Measurements from ENCODE around the gene CACNA2D1.

DNA sequence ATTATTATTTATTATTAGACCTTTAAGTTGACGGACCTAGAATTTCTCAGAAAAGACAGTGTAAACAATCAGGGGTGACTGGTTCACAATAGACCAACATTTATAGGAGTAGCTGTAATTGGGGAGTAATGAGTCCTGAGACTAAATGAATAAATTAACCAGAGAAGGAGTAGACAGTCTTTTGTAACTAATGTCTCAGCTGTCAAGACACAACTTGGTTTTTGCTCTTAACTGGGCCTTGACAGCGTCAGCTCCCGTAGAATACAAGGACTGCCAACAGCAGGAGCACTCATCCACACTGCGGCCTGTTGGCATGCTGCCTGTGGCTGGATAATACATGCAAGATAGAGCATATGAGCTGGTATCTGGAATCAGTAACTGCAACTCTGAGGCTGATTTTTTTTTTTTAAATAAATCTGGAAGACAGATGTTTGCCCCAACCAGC is 123.9 kb downstream of the CACNA2D1 start:
- no peak for TF ChIP-seq POLR2A (IDR thresholded peaks at IDR 0.05)
- TF ChIP-seq, protein P1, sequence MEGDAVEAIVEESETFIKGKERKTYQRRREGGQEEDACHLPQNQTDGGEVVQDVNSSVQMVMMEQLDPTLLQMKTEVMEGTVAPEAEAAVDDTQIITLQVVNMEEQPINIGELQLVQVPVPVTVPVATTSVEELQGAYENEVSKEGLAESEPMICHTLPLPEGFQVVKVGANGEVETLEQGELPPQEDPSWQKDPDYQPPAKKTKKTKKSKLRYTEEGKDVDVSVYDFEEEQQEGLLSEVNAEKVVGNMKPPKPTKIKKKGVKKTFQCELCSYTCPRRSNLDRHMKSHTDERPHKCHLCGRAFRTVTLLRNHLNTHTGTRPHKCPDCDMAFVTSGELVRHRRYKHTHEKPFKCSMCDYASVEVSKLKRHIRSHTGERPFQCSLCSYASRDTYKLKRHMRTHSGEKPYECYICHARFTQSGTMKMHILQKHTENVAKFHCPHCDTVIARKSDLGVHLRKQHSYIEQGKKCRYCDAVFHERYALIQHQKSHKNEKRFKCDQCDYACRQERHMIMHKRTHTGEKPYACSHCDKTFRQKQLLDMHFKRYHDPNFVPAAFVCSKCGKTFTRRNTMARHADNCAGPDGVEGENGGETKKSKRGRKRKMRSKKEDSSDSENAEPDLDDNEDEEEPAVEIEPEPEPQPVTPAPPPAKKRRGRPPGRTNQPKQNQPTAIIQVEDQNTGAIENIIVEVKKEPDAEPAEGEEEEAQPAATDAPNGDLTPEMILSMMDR (IDR thresholded peaks at IDR 0.05): no peak
